Stimulated activated CD4-positive, alpha-beta T cell treated with anti-CD3 and anti-CD28 coated beads, TNF-alpha, amount 100 ng/mL, for 4 hours (primary cell): ENCODE measurements around the gene UBQLN3.

Experiments
- DNase-seq, 3 experiments: peaks; one replicate each; pipeline ENCODE4 v3.0.0-alpha.2; 2020; ENCODE audit warnings: low read depth in 3 of 3

Gene UBQLN3

GRCh38 chr11:5509803-5510202, at the start of gene UBQLN3:
TSS of gene UBQLN3 (minus strand) at chr11:5509957. CDS start at chr11:5509558, 399 bp downstream.
- no peak for DNase-seq

- no peak for DNase-seq
Measured at GRCh38 chr11:5557751-5558150, 48.0 kb upstream of the UBQLN3 start.

DNA sequence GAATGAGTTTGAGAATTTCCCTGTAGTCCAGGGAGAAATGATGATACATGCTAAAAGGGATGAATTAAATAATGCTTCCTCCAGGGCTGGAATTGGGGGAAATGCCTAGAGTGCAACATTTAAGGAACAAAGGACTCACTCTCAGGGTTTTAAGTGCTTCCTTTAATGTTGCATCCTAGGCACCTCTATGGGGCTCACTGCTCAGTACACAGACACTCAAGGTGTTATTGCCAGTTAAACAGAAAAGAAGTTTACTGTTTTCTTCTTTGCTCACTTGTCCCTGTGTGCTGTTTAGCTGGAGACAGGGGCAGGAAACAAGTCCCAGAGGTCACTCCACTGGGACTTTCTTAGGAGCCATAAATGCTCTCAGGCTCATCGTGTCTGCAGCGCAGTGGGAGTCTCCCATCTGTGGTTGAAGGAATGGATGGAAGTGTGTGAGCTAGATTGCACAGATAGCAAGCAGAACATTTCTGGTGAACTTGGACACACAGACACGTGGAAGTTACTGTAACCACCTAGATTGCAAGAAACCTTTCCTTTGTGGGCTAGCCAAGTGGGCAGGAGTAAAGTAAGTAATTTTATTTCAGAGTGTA, 46.9 kb upstream of the UBQLN3 start:
- DNase-seq = no peak

GRCh38 chr11:5553343-5553742, 43.6 kb upstream of the UBQLN3 start:
- no peak for DNase-seq

GRCh38 chr11:5550440-5551095, 40.8 kb upstream of the UBQLN3 start:
- no peak for DNase-seq

DNA sequence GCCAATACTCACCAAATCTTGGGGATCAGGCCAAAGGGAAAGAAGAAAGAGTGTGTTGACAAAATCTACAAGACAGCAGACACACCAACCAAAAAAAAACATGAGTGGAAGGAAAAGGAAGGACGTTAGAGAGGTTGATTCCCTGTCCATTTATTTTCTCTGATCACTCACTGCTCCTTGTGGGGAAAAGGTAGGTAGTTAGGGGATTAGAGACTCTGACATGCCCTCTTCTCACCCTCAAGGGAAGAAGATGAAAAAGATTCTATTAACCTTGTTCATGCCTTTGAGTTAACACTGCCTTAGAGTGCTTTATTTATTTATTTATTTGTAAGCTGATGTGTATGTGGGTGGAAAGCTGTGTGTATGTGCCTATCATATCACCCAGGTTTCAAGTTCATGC, 38.7 kb upstream of the UBQLN3 start, which contains the start of gene OR52H1:
Gene OR52H1 (minus strand): TSS at position 101 of the 400 bp plus-strand sequence. CDS start 3,035 bp downstream, outside the sequence.
- DNase-seq = no peak

DNA sequence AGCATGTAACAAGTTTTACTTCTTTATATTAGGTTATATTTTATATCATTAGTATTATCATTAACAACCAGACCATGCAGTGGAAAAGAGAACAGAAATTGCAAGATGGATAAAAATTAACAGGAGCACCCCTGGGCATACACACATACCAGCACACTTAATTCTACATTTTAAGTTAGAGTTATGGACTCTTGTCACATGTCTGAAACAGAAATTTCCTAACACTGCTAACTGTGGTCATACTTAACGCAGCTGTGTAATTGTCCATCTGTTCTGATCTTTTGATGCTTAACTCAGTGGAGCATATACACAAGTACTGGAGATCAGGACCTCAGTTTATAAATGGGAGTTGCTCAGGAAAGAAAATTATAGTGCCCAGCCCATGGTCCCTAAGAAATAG, 38.2 kb upstream of the UBQLN3 start:
- DNase-seq = no peak

DNA sequence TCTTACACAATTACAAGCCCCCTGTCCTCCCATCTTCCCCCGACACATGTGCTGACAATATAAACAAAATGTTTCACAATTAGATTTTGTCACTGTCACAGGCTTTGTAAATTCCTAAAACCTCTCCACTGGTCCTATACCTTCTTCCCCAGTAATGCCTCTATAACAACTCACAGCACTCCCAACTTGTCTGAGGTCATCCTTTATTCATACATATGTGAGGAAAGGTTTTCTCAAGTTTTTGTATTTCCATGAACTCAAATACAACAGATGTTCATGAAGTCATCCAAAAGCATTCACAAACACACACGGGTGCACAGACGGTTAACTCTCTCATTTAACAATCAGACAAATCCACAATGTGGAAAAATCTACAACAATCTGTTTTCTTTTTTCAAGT, 36.7 kb upstream of the UBQLN3 start:
- DNase-seq = no peak

- DNase-seq = no peak
Measured at GRCh38 chr11:5541427-5541826, 31.7 kb upstream of the UBQLN3 start.

DNA sequence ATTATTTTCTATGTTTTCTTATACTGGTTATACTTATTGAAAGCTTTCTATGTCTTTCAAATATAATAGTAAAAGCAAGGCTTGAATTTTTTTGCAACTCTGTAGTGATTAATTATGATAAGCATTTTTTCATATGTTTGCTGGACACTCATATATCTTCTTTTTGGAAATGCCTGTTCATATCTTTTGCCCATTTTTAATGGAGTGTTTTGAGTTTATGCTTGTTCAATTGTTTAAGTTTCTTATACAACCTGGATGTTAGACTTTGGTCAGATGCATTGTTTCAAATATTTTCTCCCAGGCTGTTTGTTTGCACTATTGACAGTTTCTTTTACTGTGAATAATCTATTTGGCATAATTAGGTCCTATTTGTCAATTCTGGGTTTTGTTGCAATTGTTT, 26.7 kb upstream of the UBQLN3 start:
- no peak for DNase-seq

DNA sequence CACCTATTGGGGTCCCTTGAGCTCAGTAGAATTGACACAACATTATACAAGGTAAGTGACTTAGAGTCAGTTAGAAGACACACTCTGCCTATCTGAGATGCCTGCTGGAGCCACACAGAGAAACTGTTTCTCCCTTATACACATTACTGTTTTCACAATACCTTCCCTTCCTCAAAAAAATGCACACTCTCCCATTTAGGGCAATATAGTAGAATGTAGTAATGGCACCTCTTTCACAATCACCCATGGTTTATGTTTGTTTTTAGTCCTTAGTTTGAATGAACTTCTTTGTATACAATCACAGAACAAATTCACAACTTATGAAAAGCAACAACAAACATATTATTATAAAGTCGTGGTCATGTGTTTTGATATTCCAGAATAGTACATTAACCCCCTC, 24.3 kb upstream of the UBQLN3 start:
- no peak for DNase-seq

DNA sequence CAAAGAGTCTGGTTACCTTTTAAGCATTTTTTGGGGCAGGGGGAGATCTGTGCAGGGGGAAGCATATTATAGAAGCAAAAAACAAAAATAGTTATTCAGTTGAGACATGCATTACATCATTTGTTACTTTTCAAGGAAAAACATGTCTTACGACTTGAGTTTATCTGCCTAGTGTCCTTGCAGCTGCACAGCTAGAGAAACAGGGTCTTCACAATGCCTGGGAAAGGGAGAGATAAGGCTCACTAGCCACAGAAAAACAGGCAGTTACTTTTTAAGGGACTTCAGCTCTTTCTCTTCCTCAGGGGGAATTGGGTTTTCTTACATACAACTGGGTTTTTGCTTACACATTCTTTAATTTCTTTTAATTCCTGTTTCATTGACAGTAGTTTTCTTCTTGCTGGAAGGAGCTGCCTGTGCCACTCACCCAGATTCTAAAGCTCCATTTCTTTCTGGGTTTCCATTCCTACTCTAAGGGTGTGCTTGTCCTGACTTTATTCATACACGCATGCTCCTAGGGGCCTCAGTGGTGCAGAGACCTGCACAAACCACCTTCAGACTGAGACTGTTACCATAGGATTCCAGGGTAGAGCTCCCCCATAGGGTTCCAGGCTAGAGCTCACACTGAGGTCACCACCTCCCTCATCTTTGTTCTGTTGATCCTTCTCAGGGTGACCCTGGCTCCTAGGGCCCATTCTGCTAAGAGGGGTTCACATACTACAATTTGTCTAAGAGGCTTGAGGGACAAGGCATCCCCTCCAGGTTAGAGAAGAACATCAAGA, 21.5 kb upstream of the UBQLN3 start:
- no peak for DNase-seq

GRCh38 chr11:5528495-5528894, 18.7 kb upstream of the UBQLN3 start:
- no peak for DNase-seq

- no peak for DNase-seq
Measured at GRCh38 chr11:5527716-5528115, 18.0 kb upstream of the UBQLN3 start.

GRCh38 chr11:5524756-5525155, 15.0 kb upstream of the UBQLN3 start:
- DNase-seq = no peak

GRCh38 chr11:5522308-5522707, 12.6 kb upstream of the UBQLN3 start:
- no peak for DNase-seq

GRCh38 chr11:5521540-5521939, 11.8 kb upstream of the UBQLN3 start:
- no peak for DNase-seq

- no peak for DNase-seq
Measured at GRCh38 chr11:5516599-5516998, 6.8 kb upstream of the UBQLN3 start, which contains the start of gene UBQLNL. TSS of gene UBQLNL (minus strand) at chr11:5516699. CDS start at chr11:5516441, 258 bp downstream.

- DNase-seq = no peak
Measured at GRCh38 chr11:5514841-5515240, 5.1 kb upstream of the UBQLN3 start.

- no peak for DNase-seq
Measured at GRCh38 chr11:5508605-5509004, 1.2 kb downstream of the UBQLN3 start.

DNA sequence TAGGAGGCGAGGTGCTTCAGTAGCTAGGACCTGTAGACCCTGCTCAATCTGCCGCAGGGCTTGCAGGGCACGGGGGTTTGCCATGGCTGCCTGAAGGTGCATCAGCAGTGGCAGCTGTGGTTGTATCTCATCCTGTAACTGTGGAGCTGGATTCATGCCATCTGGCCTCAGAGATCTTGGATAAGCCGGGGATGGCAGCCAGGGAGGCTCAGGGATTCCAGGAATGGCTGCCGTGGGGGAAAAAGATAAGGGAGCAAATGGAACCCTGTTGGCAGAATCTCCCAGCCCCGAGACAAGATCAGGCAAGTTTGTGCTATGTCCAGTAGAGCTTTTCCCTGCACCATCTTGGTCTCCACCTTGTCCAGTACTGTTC, 1.8 kb downstream of the UBQLN3 start:
- DNase-seq = no peak

DNA sequence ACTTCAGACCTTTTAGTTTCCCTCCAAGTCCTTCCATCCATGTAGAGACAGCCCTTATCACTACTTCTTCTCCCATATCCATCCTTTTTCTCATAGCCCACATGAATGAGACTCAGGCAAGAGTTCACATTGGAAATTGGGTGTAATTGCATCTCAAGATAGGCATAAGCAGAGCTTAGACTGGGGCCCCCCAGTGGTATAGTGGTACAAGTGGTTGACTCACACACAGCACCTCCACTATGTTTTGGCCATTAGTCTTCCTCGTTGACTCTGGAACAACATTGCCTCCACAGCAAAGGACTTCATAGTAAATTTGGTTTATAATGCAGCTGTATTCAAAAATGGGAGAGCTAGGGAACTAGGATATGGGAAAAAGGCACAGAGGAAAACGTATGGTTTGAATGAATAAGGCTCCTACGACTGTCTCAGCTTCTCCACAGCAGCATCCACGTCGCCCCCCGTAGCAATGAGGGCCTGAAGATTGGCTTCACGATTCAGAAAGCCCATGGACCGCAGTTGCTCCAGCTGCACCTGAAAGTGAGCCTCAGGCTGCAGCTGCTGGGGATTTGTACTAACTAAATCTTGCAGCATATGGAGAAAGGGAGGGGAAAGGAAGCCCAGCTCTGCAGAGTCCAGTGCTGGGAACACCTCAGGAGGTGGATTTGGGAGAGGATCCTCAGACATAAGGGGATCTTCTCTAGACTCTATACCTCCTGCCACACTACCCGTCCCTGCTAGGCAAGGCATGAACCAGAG, 2.4 kb downstream of the UBQLN3 start:
- no peak for DNase-seq
